ENCODE results near the gene FLYWCH1. TPM values are rescaled to one million over a fixed set of nuclear protein-coding genes. Genes with fewer than 3 reads are reported as not detected.

FLYWCH1 gene
- total and polyA plus RNA-seq, 10 of the 15 experiments (the other 5 are each of a cell fraction or from before 2014, with no cell fraction given), result 0.47 to 33.8 (median 11.2) TPM

DNA sequence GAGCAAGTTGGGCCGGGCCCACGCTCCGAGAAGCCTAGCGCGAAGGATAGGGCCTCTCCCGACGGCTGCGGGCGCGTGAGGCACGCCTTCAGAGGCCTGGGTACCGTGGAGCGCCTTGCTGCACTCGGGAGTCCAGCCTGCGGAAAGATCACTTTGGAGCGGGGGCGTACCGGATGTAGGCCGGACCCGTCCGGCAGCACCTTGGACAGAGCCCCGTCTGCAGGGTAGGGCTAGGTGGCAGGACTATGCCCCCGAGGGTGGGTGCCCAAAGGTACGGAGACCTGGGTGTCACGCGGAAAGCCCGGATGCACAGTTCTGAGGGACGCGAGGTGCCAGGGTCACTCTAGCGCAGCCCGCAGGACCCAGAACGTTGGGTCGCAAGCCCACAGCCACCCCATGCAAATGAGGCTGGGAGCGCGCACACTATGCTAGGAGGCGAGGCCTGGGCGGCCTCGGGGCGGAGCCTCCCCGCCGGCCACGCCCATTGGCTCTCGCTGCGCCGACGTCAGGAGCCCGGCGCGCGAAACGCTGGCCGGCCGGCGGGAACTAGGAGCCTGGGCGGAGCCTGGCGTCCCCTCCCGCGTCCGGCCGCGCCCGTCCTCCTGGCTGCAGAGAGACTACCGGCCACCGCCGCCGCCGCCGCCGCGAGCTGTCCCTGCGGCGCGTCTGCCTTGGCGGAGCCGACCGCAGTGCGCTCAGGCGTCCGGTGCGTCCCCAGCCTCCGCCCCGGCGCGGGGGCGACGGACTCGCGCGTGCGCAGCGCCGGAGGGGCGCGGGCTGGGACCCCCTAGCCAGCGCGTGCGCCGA is 57.2 kb downstream of the FLYWCH1 start, which contains the start of gene PAQR4 (continued):
- TF ChIP-seq, protein P1, sequence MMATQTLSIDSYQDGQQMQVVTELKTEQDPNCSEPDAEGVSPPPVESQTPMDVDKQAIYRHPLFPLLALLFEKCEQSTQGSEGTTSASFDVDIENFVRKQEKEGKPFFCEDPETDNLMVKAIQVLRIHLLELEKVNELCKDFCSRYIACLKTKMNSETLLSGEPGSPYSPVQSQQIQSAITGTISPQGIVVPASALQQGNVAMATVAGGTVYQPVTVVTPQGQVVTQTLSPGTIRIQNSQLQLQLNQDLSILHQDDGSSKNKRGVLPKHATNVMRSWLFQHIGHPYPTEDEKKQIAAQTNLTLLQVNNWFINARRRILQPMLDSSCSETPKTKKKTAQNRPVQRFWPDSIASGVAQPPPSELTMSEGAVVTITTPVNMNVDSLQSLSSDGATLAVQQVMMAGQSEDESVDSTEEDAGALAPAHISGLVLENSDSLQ (IDR thresholded peaks at IDR 0.05), result no peak
- TF ChIP-seq, protein P2, sequence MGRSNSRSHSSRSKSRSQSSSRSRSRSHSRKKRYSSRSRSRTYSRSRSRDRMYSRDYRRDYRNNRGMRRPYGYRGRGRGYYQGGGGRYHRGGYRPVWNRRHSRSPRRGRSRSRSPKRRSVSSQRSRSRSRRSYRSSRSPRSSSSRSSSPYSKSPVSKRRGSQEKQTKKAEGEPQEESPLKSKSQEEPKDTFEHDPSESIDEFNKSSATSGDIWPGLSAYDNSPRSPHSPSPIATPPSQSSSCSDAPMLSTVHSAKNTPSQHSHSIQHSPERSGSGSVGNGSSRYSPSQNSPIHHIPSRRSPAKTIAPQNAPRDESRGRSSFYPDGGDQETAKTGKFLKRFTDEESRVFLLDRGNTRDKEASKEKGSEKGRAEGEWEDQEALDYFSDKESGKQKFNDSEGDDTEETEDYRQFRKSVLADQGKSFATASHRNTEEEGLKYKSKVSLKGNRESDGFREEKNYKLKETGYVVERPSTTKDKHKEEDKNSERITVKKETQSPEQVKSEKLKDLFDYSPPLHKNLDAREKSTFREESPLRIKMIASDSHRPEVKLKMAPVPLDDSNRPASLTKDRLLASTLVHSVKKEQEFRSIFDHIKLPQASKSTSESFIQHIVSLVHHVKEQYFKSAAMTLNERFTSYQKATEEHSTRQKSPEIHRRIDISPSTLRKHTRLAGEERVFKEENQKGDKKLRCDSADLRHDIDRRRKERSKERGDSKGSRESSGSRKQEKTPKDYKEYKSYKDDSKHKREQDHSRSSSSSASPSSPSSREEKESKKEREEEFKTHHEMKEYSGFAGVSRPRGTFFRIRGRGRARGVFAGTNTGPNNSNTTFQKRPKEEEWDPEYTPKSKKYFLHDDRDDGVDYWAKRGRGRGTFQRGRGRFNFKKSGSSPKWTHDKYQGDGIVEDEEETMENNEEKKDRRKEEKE (IDR thresholded peaks at IDR 0.05), result no peak
- TF ChIP-seq BACH1 (IDR thresholded peaks at IDR 0.05; ENCODE audit: borderline replicate concordance) (peak; percentile 72; the same call in 1 of the 2 replicates), SREBF2 (IDR thresholded peaks at IDR 0.05; ENCODE audit: low read length) (no peak), NBN (IDR thresholded peaks at IDR 0.05) (peak; percentile 92), RCOR1 (conservative IDR thresholded peaks at IDR 0.05; ENCODE audit: low read depth, low read length) (peak; percentile 90; the same call in 1 of the 2 replicates), EZH2 (IDR thresholded peaks at IDR 0.05; ENCODE audit: borderline replicate concordance, control insufficient read depth, low read depth, low read length) (no peak), BCL3 (IDR thresholded peaks at IDR 0.05; ENCODE audit: borderline replicate concordance, insufficient read depth, low read depth, low read length, poor library complexity, severe bottlenecking) (no peak), SREBF1 (IDR thresholded peaks at IDR 0.05; ENCODE audit: low read length) (no peak), NR2C1 (IDR thresholded peaks at IDR 0.05) (no peak), MEF2A (IDR thresholded peaks at IDR 0.05; ENCODE audit: insufficient read depth, low read depth, low read length) (no peak)
- TF ChIP-seq, protein P3, sequence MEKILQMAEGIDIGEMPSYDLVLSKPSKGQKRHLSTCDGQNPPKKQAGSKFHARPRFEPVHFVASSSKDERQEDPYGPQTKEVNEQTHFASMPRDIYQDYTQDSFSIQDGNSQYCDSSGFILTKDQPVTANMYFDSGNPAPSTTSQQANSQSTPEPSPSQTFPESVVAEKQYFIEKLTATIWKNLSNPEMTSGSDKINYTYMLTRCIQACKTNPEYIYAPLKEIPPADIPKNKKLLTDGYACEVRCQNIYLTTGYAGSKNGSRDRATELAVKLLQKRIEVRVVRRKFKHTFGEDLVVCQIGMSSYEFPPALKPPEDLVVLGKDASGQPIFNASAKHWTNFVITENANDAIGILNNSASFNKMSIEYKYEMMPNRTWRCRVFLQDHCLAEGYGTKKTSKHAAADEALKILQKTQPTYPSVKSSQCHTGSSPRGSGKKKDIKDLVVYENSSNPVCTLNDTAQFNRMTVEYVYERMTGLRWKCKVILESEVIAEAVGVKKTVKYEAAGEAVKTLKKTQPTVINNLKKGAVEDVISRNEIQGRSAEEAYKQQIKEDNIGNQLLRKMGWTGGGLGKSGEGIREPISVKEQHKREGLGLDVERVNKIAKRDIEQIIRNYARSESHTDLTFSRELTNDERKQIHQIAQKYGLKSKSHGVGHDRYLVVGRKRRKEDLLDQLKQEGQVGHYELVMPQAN (conservative IDR thresholded peaks at IDR 0.05), result peak; percentile 98
- TF ChIP-seq, protein P4, sequence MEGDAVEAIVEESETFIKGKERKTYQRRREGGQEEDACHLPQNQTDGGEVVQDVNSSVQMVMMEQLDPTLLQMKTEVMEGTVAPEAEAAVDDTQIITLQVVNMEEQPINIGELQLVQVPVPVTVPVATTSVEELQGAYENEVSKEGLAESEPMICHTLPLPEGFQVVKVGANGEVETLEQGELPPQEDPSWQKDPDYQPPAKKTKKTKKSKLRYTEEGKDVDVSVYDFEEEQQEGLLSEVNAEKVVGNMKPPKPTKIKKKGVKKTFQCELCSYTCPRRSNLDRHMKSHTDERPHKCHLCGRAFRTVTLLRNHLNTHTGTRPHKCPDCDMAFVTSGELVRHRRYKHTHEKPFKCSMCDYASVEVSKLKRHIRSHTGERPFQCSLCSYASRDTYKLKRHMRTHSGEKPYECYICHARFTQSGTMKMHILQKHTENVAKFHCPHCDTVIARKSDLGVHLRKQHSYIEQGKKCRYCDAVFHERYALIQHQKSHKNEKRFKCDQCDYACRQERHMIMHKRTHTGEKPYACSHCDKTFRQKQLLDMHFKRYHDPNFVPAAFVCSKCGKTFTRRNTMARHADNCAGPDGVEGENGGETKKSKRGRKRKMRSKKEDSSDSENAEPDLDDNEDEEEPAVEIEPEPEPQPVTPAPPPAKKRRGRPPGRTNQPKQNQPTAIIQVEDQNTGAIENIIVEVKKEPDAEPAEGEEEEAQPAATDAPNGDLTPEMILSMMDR (IDR thresholded peaks at IDR 0.05 in 2 of 3, conservative IDR thresholded peaks at IDR 0.05 in 1 of 3; ENCODE audit: control insufficient read depth in 2 of 3, extremely low read depth in 1 of 3, insufficient read depth in 1 of 3, low read depth in 3 of 3, low read length in 3 of 3), result no peak
- TF ChIP-seq, protein P5, sequence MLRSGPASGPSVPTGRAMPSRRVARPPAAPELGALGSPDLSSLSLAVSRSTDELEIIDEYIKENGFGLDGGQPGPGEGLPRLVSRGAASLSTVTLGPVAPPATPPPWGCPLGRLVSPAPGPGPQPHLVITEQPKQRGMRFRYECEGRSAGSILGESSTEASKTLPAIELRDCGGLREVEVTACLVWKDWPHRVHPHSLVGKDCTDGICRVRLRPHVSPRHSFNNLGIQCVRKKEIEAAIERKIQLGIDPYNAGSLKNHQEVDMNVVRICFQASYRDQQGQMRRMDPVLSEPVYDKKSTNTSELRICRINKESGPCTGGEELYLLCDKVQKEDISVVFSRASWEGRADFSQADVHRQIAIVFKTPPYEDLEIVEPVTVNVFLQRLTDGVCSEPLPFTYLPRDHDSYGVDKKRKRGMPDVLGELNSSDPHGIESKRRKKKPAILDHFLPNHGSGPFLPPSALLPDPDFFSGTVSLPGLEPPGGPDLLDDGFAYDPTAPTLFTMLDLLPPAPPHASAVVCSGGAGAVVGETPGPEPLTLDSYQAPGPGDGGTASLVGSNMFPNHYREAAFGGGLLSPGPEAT (IDR thresholded peaks at IDR 0.05; ENCODE audit: low read depth), result peak; percentile 48; the same call in 1 of the 2 replicates
- TF ChIP-seq, protein P6, sequence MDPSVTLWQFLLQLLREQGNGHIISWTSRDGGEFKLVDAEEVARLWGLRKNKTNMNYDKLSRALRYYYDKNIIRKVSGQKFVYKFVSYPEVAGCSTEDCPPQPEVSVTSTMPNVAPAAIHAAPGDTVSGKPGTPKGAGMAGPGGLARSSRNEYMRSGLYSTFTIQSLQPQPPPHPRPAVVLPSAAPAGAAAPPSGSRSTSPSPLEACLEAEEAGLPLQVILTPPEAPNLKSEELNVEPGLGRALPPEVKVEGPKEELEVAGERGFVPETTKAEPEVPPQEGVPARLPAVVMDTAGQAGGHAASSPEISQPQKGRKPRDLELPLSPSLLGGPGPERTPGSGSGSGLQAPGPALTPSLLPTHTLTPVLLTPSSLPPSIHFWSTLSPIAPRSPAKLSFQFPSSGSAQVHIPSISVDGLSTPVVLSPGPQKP (IDR thresholded peaks at IDR 0.05; ENCODE audit: low read depth, low read length), result 0 out of 2 replicates have a peak, but pooled peaks have one; percentile 32
